Activated CD4-positive, alpha-beta T cell treated with anti-CD3 and anti-CD28 coated beads, Interleukin-2, amount 50 U/mL, for 48 hours (primary cell): ENCODE results near the gene FAM89B.
A peak's percentile ranks its signal among the peaks of the same experiment; 100 is the strongest.

Experiments
- DNase-seq, 2 experiments: peaks; one replicate each; pipeline ENCODE4 v3.0.0-alpha.2; 2020

Gene FAM89B

DNA sequence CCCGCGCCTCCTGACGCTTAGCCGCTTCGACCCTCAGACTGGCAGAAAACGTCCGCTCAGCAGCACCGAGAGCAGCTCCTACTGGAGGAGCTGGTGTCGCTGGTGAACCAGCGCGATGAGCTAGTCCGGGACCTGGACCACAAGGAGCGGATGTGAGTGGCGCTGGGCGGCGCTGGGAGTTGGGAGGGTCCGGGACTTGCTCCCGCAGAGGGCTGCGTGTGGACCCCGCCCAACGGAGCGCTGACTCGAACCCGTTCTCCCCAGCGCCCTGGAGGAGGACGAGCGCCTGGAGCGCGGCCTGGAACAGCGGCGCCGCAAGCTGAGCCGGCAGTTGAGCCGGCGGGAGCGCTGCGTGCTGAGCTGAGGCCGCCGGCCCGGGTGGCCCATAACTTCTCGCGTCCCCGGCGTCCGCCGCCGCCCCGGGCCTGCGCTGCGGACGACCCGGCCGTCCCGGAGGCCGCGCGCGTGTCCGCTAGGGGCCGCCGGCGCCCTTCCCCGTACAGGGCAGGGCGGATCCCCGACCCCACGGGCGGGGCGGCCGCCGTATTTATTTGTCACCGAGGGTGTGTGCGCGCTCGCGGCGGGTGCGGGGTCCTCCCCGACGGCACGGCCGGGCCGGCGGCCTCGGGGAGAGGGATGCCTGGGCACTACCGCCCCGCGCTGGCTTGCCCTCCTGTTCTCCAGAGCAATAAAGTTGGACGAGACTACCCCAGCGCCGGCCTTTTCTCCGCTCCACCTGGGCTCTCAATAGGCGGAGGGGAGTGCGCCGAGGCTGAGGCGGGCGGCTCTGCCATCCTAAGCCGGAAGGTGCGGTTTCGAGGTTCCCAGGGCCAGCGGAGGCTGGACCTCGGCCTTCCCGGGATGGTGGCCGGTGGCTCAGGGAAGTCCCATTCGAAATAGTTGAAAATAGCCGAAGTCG, 19.9 kb downstream of the FAM89B start:
- no peak for DNase-seq

DNA sequence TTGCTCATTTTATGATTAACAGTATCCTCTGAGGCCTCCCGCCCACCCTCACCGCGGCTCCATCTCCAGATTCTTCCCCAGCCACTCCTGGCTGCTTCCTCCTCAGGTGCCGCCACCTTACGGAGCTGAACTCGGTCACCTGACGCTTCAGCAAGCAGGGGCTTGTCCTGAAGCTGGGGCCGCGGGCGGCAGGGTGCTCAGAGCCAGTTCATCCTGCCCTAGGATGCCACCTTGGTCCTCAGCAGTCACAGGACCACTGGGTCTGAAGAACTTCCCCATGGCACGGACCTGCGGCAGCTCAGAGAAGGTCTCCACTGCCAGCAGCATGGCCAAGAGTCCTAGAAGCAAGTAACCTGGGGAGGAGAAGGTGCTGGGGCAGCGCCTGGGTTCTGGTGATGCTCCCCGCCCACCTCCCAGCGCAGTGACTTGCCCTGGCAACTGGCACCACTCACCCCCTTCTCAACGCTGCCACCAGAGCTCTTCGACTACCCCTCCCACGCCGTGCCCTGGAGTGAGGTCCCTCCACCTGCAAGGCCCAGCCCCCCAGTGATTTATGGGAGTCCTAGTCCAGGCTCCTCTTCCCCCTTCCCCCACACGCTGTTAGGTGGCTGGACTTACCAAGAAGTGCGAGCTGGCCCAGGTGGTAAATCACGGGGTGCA, 20.6 kb downstream of the FAM89B start:
- DNase-seq: no peak

DNA sequence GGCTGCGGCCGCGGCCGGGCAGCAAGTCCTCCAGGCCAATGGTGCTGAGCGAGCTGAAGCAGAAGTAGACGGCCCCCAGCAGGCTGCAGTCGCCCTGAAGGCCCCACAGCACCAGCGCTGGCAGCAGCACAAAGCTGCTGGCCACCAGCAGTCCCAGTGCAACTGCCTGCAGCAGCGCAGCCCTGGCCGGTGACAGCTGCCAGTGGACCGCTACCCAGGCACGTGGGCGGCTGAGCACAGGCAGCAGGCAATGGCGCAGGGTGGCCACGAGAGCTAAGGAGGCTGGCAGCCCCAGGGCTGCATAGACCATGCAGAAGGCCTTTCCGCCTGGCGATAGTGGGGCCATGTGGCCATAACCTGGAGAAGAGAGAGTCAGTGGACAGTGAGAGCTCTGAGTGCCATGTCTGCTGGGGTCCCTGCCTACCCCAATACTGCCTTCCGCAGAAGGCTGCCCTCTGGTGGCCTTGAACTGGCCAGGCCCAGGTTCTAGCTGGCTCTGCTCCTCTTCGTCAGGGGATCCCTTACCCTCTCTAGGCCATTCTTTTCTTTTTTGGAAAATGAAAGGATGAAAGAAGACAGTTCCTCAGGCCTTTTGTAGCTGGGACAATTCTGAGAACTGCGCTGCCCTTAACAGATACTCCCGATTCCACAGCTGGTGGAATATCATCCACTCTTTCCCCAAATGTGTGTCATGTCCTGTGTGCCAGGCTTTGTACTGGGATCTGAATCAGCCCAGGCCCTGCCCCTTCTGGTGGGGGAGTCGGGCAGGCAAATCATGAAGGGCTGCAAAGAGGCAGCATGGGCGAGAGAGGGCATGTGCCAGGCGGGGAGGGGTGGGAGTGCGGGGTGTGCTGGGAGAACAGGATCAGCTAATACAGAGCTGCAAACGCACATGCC, 21.4 kb downstream of the FAM89B start:
- peak; percentile 48 to 58 for DNase-seq

DNA sequence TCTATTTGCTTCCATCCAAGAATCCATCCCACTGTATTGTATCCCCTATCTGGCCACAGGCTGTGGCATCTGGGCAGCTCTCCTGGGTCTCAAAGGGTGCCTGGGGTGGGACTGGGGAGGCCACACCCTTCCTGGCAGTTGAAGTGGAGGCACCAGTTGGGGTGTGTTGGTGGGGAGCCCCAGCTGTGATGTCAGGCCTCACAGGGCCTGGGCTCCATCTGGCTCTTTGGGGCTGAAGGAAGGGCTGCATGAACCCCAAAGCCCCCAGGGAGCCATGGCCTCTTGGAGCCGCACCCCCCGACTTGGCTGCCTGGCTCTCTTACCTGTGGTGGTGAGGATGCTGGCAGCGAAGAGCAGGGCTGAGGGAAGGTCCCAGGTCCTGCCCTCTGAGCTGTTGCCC, 22.8 kb downstream of the FAM89B start:
- no peak for DNase-seq

DNA sequence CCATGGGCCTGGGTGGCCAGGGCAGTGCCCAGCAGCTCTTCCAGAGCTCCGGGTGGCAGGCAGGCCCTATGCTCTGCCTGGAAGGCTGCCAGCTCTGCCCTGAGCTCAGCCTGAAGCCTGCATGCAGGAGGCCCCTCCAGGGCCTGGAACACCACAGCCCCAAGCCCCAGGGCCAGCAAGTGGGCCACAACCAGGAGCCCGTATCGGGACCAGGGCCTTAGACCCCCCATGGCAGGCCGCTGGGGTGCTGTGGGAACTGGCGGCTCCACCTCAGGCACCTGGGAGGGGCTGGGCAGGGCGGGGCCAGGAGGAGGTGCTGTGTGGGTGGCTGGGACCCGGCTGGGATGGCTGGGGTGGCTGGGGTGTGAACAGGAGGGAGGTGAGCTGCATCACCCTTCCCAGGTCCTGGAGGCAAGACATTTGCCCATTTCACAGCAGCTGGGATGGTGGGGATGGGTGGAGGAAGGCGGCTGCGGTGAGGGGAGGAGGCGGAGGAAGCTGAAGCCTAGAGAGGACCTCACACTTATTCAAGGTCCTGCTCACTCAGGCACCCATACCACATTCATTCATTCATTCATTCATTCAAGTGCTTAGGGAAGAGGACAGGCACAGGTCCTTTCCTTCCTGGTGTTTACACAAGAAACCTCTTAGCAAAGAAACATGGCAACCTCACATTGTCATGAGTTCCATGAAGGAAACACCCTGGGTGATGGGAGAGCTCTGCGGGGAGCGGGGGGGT, 23.4 kb downstream of the FAM89B start, which contains the start of gene KCNK7:
TSS of gene KCNK7 (minus strand) at position 258 of the 739 bp plus-strand sequence. CDS start at position 230, 28 bp downstream.
- DNase-seq: no peak

DNA sequence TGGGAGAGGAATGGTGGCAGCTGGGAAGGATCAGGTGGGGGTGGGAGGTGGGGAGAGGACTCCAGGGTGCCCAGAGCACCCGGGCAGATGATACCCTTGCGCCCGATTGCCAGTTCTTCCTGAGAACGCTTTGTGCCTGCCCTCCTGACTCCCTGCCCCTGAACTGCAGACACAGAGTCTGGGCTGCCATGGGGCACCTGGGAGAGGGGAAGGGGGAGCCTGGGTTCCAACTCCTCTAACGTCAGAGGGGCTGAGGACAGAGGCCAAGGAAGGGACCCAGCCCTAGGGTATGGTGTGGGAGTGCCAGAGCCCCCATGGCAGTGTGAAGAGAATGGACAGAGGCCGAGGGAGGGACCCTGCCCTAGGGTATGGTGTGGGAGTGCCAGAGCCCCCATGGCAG, 24.2 kb downstream of the FAM89B start:
- no peak for DNase-seq

DNA sequence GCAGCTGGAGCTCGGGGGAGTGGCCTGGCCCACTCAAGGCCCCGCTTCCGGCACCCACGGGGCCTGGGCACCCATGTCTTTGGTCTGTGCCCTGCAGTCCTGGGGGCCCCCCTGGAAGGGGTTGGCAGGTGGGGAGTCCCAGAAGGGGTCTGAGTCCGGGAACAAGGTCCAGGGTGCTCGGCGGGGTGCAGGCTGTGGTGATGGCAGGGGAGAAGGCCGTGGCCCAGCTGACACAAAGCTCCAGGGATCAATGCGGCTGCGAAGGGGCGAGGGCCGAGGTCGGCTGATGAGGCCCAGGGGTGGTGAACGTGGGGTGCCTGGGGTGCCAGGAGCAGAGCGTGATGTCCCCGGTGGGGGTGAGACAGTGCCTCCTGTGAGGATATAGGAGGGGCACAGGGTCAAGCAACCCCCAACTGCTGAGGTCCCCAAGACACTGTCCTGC, 25.9 kb downstream of the FAM89B start:
- no peak for DNase-seq

DNA sequence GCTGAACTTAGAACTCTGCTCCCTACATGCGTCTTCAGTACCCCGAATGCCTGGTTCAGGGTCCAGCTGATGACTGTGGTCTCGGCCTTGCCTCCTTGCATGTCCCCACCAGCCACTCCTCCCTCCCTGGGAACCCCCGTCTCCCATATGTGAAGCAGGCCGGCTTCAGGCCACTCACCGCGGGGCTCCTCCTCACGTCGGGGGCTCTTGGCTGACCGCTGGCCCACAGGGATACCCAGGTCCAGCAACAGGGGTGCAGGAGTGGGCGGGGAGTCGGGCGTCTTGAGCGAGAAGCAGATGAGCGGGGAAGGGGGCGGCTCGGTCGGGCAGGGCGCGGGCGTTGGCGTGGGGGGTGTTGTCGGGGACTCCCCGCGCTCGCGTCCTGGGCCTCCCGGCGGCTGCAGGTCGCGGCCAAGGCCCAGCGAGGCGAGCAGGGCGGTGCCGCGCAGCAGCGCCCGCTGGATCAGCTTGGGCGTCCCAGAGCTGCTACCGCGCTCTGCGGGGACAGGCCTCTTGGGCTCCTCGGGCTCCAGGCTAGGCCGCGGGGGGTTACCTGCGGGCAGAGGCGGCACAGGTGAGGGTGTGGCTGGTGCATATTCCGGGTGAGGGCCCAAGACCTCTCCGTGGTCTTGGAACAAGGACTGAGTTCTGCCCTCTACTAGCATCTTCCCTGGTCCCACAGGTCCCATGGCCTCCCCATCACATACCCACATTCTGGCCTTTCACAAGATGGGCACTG, 27.0 kb downstream of the FAM89B start:
- DNase-seq: no peak

DNA sequence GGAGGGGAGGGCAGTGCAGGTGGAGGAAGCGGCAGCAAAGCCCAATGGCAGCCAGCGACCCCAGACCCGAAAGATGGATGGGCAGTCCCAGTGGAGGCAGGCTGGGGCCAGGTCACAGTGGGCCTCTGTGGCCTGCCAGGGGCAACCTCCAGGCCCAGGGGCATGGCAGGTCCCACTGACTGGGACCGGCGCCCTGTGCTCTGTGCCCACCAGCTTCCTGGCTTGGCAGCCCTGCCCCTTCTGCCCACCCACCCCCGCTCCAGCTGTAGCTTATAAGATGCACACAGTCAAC, 27.6 kb downstream of the FAM89B start:
- DNase-seq: no peak

DNA sequence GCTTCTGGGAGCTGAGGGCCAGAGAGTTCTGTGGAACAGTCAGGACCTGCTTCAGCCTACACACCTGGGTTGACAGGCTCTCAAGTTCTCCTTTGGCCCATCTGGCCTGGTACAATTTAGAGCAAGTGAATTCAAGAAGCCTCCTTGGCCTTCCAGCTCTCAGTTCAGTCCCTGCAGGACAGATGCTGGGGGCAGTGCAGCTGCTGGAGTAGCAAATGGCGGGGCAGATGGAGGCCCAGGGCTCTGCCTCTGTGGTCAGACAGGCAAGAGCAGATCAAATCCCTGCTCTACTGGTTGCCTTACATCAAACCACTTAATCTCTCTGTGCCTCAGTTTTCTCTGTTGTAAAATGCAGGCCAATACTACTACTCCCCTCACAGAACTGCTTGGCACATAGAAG, 31.9 kb downstream of the FAM89B start:
- no peak for DNase-seq

DNA sequence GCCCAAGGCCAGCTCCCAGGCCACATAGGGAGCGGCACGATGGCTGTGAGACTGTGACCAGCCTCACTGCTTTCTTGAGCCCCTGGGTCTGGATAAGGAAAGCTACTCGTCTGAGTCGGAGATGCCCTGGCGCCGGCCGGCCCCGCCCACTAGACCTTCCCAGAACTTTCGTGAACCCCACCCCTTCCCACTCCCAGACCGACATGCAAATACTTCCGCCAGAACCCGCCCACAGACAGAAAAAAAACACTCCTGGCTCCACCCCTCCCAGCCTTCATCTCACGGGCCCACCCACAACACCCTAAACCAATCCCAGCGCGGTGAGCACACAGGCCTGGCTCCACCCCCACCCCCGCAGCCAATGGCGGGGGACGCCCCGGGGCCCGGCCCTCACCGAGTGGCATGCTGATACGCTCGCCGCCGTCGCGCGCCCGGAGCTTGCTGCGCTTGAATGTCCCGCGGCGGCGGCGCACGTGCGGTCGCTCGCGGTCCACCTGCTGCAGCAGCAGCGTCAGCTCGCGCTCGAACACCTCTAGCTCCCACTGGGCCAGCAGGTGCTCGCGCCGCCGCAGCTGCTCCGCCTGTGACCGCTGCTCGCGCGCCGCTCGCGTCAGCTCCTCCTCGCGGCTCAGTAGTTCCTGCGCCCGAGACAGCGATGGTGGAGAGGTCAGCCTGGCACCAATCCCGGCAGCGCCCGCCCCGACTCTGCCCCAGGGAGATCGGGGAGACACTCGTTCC, 34.7 kb downstream of the FAM89B start:
- DNase-seq: peak in 1 of 2 experiments; percentile 23

DNA sequence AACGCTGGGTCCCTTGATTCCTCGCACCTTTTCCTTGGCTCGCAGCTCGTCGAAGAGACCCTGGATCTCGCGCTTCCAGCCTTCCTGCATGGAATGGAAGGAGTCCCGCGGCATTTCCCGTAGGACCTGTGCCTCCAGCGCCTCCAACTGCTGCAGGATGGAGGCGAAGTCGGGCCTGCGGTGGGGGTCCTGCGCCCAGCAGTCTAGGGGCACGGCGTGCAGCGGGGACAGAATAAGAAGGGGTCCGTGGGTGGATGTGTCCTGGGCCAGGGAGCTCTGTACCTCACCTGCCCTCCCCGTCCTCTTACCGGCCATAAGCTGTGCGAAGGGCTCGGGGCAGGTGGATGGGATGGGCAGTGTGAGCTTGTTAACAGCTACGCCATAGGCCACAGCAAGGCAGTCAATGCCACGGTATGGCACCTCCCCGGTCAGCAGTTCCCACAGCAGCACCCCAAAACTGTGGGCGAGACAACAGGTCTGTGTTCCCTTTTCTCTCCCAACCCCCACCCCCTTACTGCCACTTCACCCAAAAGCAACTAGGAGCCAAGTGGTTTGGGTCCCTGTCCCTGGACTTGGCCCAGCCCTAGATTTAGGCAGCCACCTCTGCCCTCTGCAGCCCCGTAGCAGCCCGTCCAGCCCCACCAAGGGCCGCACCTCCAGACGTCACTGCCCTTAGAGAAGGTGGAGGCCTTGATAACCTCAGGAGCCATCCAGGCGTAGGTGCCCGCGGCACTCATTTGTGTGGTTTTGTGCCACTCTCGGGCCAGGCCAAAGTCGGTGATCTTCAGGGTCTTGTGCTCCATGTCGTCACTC, 35.5 kb downstream of the FAM89B start:
- DNase-seq: no peak

DNA sequence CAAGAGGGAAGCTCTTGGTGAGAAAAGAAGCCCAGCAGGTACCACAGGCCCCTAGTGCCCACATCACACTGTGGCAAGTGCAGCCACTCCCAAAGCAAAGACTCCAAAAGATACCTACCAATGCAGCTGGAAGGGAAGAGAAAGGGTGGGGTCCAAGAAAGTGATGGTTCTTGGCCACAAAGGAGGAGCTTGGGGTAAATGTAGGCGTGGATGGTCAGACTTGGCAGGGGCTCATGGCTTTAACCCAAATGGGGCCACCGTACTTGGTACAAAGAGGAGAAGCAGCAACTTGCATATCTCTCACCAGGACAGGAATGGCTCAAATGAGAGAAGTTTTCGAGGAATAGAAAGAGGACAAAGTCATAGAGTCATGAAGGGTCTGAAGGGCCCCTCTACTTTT, 36.9 kb downstream of the FAM89B start:
- no peak for DNase-seq

DNA sequence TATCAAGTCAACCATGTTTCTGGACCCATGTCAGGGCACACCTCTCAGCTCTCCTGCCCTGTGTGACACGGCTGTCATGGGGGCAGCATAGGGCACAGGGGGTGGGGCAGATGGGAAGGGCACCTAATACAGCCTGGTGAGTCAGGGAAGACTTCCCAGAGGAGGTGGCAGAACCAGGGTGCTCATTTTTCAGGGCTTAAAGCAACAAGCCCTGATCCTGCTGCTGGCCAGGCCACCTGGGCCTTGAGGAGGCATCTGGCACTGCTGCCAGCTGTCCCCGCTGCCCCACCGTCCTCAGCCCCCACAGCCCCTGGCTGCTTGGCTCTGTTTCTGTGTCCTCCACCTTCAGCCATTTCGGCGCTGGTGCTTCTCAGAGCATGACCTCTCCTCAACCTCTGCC, 37.3 kb downstream of the FAM89B start:
- DNase-seq: no peak

DNA sequence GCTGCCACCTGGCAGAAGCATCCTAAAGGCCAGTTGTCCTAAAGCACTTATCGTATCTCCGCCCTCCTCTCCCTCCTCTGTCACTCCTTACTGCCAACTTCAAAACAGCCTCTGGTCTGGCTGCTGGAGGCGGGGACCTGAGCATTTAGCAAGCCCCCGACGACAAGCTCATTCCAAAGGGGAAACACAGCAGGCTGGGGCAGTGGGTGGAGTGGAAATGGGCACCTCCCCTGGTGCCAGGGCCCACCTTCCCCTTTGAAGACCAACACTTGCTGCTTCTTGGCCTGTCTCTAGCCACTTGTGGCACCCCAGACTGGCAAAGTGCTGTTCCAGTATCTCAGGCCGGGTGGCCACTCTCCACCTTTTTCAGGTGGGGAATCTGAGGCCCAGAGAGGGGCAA, 38.1 kb downstream of the FAM89B start:
- DNase-seq: no peak

DNA sequence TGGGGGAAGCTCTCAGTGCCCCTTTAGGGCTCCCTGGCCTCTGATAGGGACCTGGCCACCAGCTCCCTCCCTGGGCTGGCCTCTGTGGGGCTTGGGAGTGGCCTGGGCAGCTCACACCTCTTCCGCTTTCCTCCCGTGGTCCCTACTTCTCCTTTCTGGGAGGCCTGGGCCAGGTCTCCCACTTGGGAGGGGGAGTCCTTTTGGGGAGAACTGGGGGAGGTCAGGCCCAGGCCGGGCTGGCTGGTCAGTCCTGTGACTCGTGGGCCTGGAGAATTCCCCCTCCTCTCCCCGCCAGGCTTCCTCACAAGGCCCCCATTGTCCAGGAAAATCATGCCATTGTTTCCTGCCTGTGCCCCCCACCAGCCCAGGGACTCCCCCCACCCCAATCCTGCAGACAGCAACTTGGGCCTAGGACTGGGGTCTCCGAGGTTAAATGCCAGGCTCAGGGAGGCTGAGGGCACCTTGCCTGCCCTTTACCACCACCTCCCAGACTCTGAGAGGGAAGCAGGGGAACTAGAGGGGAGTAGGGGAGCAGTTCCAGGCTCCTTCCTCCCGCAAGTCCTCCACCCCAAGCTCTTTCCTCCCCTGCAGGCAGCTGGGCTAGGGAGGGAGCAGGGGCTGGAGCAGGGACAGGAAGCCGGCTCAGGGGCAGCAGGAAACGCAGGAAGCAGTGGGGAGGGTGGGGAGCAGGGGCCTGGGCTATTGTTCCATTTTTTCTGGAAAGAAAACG, 38.9 kb downstream of the FAM89B start:
- DNase-seq: no peak

DNA sequence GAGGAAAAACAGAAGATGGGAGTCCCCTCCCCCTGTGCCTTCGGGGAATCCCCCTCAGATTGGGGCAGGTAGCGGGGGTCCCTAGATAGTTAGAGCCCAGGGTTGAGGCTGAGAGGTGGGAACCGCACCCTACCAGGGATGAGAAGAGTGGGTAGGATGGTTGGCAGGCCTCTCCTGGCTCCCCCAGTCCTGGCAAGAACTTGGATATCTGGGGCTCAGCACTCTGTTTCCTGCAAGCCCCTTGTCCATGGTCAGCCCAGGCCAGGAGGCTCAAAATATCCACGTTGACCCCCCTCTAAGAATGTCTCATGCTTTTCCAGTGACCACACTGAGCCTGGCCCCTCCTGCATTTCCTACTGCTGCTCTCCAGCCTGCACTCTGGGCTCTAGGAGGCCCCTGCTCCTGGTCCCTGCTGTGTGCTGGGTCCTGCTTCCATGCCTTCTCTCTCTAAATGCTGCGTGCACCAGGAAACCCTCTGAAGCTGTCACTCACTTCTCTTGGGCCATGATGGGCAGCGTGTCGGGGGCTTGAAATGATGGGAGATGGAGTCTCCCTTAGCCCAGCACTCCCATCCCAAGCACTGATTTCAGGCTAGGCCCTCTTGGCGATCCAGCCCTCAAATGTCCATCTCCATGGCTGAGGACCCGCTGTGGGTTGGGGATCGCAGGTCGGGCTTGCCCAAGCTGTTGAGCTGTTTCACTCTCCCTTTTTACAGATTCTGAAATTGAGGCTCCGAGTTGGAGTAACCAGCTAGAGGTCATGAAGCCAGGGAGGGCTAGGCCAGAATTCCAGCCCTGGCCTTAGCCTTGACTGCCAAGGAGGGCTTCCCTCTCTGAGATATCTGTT, 39.6 kb downstream of the FAM89B start:
- DNase-seq: no peak

DNA sequence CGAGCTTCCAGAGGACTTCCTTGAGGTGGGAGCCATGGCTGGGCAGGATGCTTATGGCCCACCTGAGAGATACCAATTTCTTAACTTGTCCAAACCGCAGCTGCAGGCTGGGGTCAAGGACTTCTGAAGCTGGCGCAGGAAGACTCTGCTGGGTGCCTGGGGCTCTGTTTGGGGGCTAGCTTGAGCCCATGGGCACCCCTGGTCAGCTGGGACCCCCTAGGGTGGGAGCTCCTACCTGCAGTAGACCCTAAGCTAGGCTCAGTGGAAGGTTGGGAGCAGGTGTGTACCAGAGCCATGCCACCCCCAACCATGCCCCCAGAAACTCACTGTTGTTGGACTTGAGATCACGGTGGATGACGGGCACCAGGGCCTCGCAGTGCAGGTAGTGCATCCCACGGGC, 40.4 kb downstream of the FAM89B start:
- DNase-seq: no peak
